Suprapubic skin (tissue), 4 donors: Measurements from ENCODE around the gene PLA2R1. TPM values are rescaled to one million over a fixed set of nuclear protein-coding genes. Genes with fewer than 3 reads are reported as not detected.

Source experiments
- DNase-seq, 2 donors: peaks; one replicate each; pipeline ENCODE4 v3.0.0-alpha.2; 2019; ENCODE audit warnings: low spot score in 2 of 2
- H3K27ac ChIP-seq: fragments of 200-600 bp; sonication (generic); one replicate; pipeline ENCODE4 v1.5.1; 2019
- H3K27me3 ChIP-seq: fragments of 200-600 bp; sonication (generic); one replicate; pipeline ENCODE4 v1.5.1; 2019
- H3K36me3 ChIP-seq: fragments of 200-600 bp; sonication (generic); one replicate; pipeline ENCODE4 v1.5.1; 2019
- H3K4me1 ChIP-seq: fragments of 200-600 bp; sonication (generic); one replicate; pipeline ENCODE4 v1.5.1; 2019
- H3K4me3 ChIP-seq: fragments of 200-600 bp; sonication (generic); one replicate; pipeline ENCODE4 v1.5.1; 2019; ENCODE audit warnings: mild to moderate bottlenecking
- H3K9me3 ChIP-seq: fragments of 200-600 bp; sonication (generic); one replicate; pipeline ENCODE4 v1.5.1; 2019
- CTCF ChIP-seq, 2 donors: fragments of 200-600 bp in 1 of 2; fragments of 450-650 bp in 1 of 2; sonication (generic) in 1 of 2; IDR thresholded peaks; one replicate each; pipeline ENCODE4 v1.5.1; 2016 to 2019; ENCODE audit warnings: antibody characterized with exemption in 2 of 2, mild to moderate bottlenecking in 1 of 2, moderate library complexity in 1 of 2
- EP300 ChIP-seq: sonication (generic); formaldehyde crosslinking; IDR thresholded peaks from one replicate; pipeline ENCODE4 v1.6.1; 2017; ENCODE audit warnings: antibody characterized with exemption
- POLR2A ChIP-seq, 2 donors: fragments of 450-650 bp; IDR thresholded peaks; one replicate each; pipeline ENCODE4 v1.6.1; 2017; ENCODE audit warnings: antibody characterized with exemption in 2 of 2, mild to moderate bottlenecking in 2 of 2, moderate library complexity in 2 of 2
- POLR2AphosphoS5 ChIP-seq, 3 donors: sonication (generic); formaldehyde crosslinking; IDR thresholded peaks; one replicate each; pipeline ENCODE4 v1.6.1; 2017; ENCODE audit warnings: antibody characterized with exemption in 3 of 3
- WGBS: methylation state at CpG from one replicate; pipeline ENCODE4 v1.1.5; 2018; 5-methylcytosine and 5-hydroxymethylcytosine counted together
- total RNA-seq, 4 donors: library from RNA; depleted of rRNA; stranded (reverse); fragments of >200 nt; gene quantifications; one replicate each; pipeline ENCODE4 v1.1.0, GENCODE V29; 2016

PLA2R1 gene
- total RNA-seq, 4 donors from 2014 or later = 31.3 to 68.8 (median 40.8) TPM

DNA sequence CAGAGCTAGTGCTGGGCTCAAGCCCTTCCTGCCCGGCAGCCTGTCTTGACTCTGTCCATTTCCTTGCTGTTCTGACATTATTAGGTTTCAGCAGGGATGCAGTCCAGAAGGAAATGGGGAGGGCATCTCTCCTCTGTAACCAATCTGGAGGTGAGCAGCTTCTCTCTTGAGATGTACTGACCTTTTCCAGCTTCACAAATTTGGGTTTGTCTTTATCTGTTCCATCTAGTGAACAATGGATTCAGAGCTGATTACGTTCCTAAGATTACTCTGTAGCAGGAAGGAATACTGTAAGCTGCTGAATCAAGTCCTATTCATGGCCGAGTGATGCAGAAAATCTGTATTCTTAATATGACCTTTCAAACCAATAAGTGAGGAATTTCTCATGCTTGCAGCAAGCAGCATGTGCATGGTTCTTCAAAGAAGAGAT lies 11.0 kb downstream of the PLA2R1 start:
- Histone ChIP-seq H3K27me3 (no peaks in the 10 kb centered on the region), H3K27ac (no peak overlapping the region), H3K4me3 (no peak overlapping the region), H3K9me3 (no peaks in the 10 kb centered on the region), H3K36me3 (no peaks in the 10 kb centered on the region), H3K4me1 (peaks cover 30% of the 10 kb centered on the region)
- no peak for DNase-seq
- 54% methylated on average over 3 of the region's 3 CpGs for WGBS
- TF ChIP-seq EP300 = no peak
- TF ChIP-seq CTCF (IDR thresholded peaks at IDR 0.05) = no peak
- TF ChIP-seq POLR2AphosphoS5 (IDR thresholded peaks at IDR 0.05) = no peak
- TF ChIP-seq POLR2A (IDR thresholded peaks at IDR 0.05) = no peak

GRCh38 chr2:160050147-160050546 lies 12.3 kb downstream of the PLA2R1 start:
- WGBS = 69% methylated on average over 3 of the region's 3 CpGs
- no peaks in the 10 kb centered on the region for H3K9me3 ChIP-seq
- H3K27me3 ChIP-seq = no peaks in the 10 kb centered on the region

DNA sequence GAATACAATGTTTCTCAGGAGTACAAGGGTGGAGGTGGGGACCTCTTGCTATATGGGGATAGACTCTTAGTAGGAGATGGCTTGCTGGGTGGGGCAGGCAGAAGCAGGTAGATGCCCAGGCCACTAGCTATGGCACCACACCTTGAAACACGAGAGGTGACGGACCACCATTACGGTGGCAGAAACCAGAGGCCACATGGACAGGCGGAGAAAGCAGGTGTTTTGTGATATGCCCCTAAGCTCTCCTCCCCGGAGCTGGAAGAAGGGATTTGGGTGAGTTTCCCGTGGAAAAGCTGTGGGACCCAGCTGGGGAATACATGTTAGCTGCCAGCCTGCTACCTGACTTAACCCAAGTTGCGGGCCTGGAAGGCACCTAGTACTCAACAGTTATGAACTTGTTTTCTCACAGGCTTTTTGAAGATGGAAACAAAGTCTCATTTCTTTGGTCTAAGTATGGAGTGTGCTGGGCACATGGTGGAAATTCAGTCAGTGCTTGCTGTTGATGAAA lies 16.7 kb downstream of the PLA2R1 start:
- DNase-seq = no peak
- Histone ChIP-seq H3K36me3 (peaks cover 15% of the 10 kb centered on the region), H3K9me3 (no peaks in the 10 kb centered on the region), H3K4me1 (peaks cover 4% of the 10 kb centered on the region), H3K4me3 (no peak overlapping the region), H3K27ac (no peak overlapping the region), H3K27me3 (no peaks in the 10 kb centered on the region)
- WGBS = 75% methylated on average over 7 of the region's 7 CpGs
- TF ChIP-seq EP300 (no peak), CTCF (IDR thresholded peaks at IDR 0.05) (no peak), POLR2AphosphoS5 (IDR thresholded peaks at IDR 0.05) (no peak)

More at GRCh38 chr2:160050147-160050546, 12.3 kb downstream of the PLA2R1 start:
- Histone ChIP-seq H3K4me1 (peaks cover 25% of the 10 kb centered on the region), H3K4me3 (no peak overlapping the region), H3K36me3 (no peaks in the 10 kb centered on the region), H3K27ac (no peak overlapping the region)
- TF ChIP-seq EP300 (no peak), POLR2A (IDR thresholded peaks at IDR 0.05) (no peak), CTCF (IDR thresholded peaks at IDR 0.05) (no peak), POLR2AphosphoS5 (IDR thresholded peaks at IDR 0.05) (no peak)
- DNase-seq = no peak

- Histone ChIP-seq H3K36me3 (peaks cover 16% of the 10 kb centered on the region), H3K4me1 (peaks cover 5% of the 10 kb centered on the region), H3K27ac (no peak overlapping the region), H3K9me3 (no peaks in the 10 kb centered on the region), H3K27me3 (no peaks in the 10 kb centered on the region), H3K4me3 (no peak overlapping the region)
- TF ChIP-seq CTCF (IDR thresholded peaks at IDR 0.05) = no peak
- TF ChIP-seq EP300 = no peak
- no peak for TF ChIP-seq POLR2AphosphoS5 (IDR thresholded peaks at IDR 0.05)
- DNase-seq = no peak
- WGBS = 96% methylated on average over 8 of the region's 8 CpGs
Observed at GRCh38 chr2:160044728-160045127, 17.7 kb downstream of the PLA2R1 start.

DNA sequence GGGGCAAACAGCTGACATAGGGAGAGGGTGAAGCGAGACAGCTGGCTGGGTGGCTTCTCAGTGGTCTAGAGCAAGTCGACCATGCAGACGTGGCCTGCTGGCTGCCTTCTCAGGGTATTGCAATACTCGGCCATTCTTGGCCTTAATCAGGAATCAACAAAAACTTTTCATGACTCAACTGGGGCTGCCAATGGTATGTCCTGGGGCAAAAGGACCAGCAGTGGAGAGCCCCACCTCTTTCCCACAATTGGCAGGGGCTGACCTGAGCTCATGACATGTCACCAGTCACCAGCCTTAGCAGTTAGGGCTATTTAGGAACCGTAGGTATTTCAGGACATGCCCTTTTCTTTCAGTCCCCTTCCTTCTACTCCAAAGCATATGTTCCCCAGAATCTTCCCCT lies 19.1 kb downstream of the PLA2R1 start:
- WGBS = 73% methylated on average over 5 of the region's 5 CpGs
- no peak for TF ChIP-seq CTCF (IDR thresholded peaks at IDR 0.05)
- no peak for TF ChIP-seq POLR2AphosphoS5 (IDR thresholded peaks at IDR 0.05)
- no peak for TF ChIP-seq EP300
- no peak for TF ChIP-seq POLR2A (IDR thresholded peaks at IDR 0.05)
- H3K27ac ChIP-seq = no peak overlapping the region
- H3K4me3 ChIP-seq = no peak overlapping the region
- DNase-seq = no peak
- H3K36me3 ChIP-seq = peaks cover 26% of the 10 kb centered on the region
- peaks cover 10% of the 10 kb centered on the region for H3K4me1 ChIP-seq
- H3K9me3 ChIP-seq = no peaks in the 10 kb centered on the region
- H3K27me3 ChIP-seq = no peaks in the 10 kb centered on the region
